NCI-H774 (cell line): Measurements from ENCODE around the gene MRO.
"Not testable (repeated sequence)": the region's sequence is repeated elsewhere in the genome, so short reads cannot be mapped to it uniquely, and the experiment has no call there.

ENCODE experiments used
- DNase-seq: peaks from one replicate; lab custom pipeline; 2025; lab: John Stamatoyannopoulos, UW

Gene MRO

DNA sequence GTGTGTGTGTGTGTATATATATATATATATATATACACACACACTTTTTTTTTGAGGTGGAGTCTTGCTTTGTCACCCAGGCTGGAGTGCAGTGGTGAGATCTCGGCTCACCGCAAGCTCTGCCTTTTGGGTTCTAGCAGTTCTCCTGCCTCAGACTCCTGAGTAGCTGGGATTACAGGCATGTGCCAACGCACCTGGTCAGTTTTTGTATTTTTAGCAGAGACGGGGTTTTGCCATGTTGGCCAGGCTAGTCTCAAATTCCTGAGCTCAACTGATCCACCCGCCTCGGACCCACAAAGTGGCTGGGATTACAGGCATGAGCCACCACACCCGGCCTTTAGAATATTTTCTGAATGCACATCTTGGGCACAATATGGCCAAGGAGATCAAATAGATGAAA lies 13.7 kb upstream of the MRO start:
- DNase-seq, result not testable (repeated sequence)

DNA sequence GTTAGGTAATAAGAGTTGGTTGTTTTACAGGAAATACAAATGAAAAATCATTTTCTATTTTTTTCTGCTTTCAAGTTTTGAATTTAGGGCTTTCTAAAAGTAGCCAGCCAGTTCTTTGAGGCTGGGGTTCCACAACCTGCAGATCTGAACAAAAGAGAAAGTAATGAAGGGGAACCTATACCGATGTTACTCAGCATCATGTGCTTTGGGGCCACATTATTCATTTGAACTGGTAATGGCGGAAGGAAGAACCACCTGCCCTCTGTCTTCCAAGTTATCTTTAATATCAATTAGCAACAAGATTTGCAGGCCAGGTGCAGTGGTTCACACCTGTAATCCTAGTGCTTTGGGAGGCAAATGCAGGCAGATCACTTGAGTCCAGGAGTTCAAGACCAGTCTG lies 12.9 kb upstream of the MRO start:
- no peak for DNase-seq

DNA sequence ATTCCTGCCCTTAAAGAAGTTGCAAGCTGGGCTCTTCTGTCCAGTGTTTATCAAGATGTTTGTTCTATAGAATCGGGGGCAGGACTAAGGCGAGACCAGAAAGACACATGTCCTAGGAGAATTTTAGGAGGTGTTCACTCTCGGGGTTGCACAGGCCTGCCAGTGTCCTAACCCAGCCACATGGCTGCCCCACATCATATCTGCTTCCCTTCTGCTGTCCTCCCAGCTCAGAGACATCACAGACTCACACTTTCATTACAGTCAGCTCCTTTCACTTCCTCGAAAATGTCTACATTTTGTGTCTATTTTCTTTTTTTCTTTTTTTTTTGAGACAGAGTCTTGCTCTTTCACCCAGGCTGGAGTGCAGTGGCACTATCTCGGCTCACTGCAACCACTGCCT lies 10.7 kb upstream of the MRO start:
- DNase-seq, result no peak

- DNase-seq, result no peak
These were observed 9.8 kb upstream of the MRO start for GRCh38 chr18:50829644-50830043.

DNA sequence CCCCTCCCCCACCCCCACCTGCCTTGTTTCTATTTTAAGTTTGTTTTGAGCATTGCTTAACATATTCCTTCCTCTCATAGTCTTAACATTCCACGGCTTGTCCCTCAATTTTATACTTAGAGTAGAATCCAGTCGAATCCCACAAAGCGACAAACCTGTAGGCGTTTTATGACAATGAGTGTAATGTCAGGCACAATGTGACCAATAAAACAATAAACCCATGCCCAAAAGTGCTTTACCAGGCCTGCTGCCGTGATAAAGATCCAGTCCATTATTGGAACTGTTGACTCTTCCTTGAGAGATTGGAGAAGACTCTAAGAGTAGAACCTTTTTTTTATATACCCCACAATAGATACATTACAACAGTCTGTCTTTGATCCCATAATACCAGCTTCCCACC lies 6.2 kb upstream of the MRO start:
- DNase-seq, result no peak

- DNase-seq, result no peak
These were observed 5.8 kb upstream of the MRO start for GRCh38 chr18:50825621-50826020.

- no peak for DNase-seq
These were observed 2.9 kb upstream of the MRO start for GRCh38 chr18:50822756-50823155.

DNA sequence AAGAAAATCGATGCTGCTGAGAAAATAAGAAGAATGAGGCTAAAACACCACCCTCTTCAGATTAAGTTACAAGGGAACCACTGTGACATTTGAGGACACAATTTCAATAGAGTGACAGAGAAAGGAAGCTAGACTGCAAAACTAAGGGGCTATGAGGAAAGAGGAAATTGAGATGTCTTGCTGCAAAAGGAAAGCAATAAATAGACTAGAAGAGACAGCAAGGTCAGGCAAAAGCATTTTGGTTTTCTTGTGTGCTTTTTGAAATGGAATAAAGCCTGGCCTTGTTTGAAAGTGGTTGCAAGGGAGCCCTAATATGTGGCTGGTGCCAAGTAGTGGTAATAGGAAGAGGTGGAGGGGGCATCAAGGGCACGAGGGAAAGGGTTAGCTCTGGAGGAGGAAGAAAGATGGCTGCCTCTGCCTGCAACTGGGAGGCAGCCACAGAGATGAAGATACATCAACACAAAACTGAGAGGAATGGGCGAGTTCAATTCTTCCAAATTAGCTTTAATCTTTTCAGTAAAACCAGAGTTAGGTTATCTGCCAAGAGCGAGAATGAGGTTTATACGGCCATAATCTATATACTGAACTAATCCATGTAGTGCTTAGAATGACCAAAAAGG lies 1.2 kb upstream of the MRO start:
- no peak for DNase-seq

DNA sequence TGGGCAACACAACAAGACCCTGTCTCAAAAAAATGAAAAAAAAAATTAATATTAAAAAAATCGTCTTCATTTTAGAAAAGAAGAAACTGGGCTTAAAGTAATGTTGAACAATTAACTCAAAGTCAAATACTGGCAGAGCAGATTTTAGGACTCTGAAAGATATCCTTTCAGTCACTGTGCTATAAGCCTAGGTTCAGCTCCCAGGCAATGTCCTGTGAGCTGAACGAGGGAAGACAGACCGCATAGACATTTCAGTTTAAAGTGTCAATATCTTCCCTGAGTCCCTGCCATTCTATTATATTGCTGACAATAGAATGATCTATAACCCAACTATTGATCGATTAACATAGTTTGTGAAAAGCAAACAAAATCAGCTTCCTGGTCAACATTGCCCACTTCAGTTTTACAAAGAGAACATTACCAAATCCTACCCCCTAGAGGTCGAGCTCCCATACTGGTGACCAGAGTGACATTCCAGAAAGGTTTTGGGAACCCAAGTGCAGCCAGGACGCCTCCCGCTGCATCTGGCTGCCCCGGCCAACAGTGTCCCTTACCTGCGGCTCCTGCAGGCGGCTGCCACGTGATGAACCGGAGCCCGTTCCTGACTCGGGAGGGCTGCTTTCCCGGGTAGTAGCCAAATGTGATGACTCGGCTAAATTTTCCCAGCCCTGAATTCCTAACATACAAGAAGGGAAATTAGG lies 639 bp downstream of the MRO start:
- DNase-seq, result no peak

GRCh38 chr18:50816419-50817166 lies 3.2 kb downstream of the MRO start:
- no peak for DNase-seq

DNA sequence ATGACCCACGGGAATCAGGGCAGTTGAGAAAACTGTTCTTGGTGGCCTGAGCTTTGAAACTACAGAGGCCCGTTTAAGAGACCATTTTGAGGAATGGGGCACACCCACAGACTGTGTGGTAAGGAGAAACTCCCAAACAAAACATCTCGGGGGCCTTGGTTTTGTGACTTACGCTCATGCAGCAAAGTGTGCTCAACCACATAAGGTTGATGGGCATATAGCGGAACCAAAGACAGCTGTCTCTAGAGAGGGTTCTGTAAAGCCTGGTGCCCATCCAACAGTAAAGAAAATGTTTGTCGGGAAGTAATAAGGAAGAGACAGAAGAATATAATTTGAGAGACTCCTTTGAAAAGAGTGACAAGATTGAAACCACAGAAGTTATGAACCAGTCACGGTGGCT lies 5.4 kb downstream of the MRO start:
- no peak for DNase-seq

DNA sequence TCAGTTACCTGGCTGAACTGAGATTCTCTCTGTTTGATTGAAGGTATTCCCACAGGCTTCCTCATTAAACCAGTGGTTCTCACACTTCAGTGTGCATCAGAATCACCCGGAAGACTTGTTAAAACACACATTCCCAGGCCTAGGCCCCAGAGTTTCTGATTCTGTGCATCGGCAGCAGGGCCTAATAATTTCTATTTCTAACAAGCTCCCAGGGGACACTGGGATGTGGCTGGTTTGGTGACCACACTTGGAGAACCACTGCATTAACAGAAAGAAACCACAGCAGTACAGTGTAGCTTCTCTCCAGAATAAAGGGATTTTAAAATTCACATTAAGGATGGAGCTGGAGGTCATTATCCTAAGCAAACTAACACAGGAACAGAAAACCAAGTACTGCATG lies 6.5 kb downstream of the MRO start:
- DNase-seq, result no peak

- no peak for DNase-seq
These were observed 7.0 kb downstream of the MRO start for GRCh38 chr18:50812834-50813233.

- no peak for DNase-seq
These were observed 12.6 kb downstream of the MRO start for GRCh38 chr18:50807176-50807575.

- no peak for DNase-seq
These were observed 13.6 kb downstream of the MRO start for GRCh38 chr18:50806208-50806616.

DNA sequence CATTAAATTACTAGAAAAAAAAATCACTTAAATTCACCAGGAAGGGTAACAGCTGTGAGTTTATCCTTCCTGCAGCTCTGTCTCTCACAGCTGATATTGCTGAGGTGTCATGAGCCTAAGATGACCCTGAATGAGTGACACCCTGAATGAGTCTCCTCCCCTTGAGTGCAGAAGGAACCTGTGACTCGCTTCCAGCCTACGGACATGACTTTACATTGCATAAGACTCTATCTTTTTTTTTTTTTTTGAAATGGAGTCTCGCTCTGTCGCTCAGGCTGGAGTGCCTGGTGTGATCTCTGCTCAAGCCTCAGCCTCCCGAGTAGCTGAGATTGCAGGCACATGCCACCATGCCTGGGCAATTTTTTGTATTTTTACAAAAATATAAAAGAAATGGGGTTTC lies 14.1 kb downstream of the MRO start:
- DNase-seq, result no peak

- DNase-seq, result no peak
These were observed 16.2 kb downstream of the MRO start for GRCh38 chr18:50803592-50803991.

DNA sequence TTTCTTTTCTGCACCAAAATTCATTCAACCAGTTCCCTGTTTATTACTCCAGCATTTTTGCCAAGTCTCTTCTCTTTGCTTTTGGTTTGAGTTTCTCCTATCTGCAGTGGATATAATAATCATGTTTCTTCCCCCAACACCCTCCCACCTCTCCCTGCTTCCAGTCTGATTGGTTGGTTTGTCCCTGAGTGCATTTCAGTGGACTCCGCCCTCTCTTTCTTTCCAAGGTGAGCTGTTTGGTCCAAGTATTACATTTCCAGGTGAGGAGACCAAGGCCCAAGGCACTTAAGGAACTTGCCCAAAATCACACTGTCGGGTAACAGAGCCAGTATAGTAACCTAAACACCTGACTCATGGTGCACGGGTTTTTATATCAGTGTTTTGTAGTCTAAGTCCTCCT lies 17.7 kb downstream of the MRO start:
- DNase-seq, result no peak

DNA sequence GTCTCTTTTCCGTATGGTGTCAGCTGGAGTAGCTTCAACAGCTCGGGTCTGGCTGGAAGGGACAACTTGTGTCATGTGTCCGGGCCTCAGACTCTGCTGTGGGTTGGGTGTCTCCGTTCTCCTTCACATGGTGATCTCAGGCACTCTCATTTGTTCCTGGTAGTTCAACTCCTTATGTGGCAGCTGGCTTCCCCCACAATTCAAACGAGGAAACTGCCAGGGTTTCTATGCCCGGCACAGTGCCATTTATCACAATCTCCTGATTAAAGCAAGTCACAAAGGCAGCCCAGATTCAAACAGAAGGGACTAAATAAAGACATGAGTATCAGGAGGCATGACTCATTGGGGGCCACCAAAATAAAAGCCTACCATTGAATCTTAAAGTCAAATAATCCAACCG lies 22.7 kb downstream of the MRO start:
- DNase-seq, result no peak

GRCh38 chr18:50796495-50796894 lies 23.3 kb downstream of the MRO start:
- DNase-seq, result no peak

DNA sequence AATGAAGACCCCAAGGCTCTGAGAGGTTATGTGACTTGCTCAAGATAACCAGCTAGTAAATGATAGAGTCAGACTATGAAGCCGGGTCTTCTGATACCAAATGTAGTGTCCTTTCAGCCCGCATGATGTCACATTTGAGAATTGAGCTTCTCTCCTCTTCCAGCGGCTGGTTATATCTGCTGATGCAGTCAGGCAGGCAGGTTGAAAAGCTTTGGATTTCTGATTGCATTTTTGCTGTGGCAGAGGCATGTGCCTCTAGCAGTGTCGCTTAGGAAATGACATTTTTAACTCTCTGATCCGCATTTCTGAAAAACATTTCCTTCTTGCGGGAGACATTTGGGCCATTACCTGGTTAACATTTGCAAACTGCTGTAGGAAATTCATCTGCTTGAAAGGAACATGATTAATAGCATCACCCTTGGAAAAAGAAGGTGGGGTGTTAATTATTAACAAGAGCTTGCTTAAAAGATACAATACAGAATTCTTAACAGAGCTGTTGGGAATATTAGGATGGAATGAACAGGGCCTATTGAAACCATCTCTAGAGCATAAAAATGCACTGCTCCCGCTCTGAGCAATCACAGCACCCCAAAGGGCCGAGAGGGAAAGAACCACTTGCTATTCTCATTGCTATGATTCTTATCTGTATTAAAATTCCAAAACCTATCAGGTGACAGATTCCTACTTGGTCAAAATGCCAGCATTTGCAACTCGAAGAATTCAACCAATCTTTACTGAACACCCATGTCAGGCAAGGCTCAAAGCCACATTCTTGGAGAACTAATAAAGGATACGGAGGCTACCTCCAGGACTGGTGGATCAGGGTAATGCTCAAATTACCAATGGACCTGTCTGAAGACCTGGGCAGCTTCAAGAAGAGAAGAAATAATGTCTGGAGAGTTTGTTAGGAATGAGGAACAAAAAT lies 25.9 kb downstream of the MRO start:
- no peak for DNase-seq

DNA sequence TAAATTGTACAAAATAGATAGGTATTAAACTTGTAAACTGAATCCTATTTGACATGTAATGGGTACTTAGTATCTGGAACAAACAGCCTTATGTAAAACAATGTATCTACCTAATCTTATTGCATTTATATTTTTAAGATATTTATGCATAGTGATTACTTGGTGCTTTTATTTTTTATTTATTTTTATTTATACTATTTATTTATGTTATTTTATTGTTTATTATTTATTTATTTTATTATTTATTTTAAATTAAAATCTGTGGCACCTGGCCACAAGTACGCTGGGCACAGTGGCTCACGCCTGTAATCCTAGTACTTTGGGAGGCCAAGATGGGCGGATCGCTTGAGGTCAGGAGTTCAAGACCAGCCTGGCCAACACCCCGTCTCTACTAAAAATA lies 26.9 kb downstream of the MRO start:
- DNase-seq, result no peak
